HG02840 (cell line): ENCODE results near the gene SLC28A1.
"Not testable (repeated sequence)": the region's sequence is repeated elsewhere in the genome, so short reads cannot be mapped to it uniquely, and the experiment has no call there.

Experiments
- ATAC-seq: cut with Tn5 transposase; IDR thresholded peaks from one replicate; pipeline ENCODE4 v1.9.1; 2021; ENCODE audit warnings: mild to moderate bottlenecking, moderate library complexity, moderate number of reproducible peaks; ENCODE audit not compliant: unreplicated experiment, low FRiP score

Gene SLC28A1

DNA sequence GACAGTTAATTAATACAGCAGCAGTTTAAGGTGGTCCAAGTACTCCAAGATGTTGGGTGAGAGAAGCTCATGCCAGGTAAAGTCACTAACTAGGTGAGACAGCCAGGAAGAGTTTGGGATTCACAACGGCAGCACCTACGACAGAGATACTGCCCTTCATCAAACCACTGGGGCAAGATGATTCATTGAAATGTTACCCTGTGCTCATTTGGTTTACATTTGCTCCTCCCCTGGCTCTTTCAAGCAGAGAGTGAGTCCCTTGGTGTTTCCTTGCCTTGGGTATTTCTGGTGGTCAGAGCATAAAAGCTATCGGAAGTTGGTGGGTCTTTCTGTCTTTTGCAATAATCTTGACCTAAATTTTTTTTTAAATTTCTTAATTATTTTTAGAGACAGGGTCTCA lies 77.2 kb downstream of the SLC28A1 start:
- no peak for ATAC-seq

DNA sequence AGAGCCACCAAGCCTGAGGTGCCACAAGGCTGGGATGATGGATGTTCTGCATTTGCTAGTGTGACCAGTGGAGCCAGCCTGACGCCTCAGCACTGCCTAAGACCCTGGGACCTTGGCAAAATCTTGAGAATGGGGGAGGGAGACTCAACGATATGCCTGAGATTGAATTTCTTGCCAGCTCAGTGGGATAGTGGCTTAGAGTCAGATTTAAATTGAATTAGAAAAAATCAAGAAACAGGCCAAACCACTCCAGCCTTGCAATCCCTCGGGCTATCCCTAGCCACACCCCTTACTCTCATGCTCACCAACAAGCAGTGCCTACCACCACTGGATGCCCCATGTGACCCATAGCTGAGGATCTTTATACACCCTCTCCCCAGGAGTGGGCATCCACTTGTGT lies 78.5 kb downstream of the SLC28A1 start:
- ATAC-seq = no peak

DNA sequence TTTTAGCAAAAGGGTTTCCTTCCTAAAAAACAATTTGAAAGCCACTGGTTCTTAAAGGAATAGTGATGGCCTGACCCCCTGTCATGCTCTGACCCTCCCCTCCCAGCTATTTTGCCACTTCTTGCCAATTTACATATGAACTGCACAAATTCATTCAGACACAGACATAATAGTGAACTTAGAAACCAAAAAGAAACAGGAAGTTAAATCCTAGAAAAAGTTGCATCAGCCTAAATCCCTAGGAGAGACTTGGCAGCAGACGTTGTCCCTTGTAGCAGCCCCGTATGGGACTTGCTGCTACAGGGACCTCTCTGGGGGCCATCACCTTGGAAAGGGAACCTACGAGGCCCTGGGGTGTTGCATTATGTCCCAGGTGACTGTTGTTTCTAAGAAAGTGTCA lies 82.9 kb downstream of the SLC28A1 start:
- no peak for ATAC-seq

GRCh38 chr15:84968301-84968700 lies 83.8 kb downstream of the SLC28A1 start:
- ATAC-seq = no peak

- no peak for ATAC-seq
Measured at GRCh38 chr15:84969257-84969656, 84.8 kb downstream of the SLC28A1 start.

- ATAC-seq = no peak
Measured at GRCh38 chr15:84970843-84971242, 86.4 kb downstream of the SLC28A1 start.

GRCh38 chr15:84973492-84974460 lies 89.3 kb downstream of the SLC28A1 start:
- no peak for ATAC-seq

GRCh38 chr15:84975871-84976351 lies 91.4 kb downstream of the SLC28A1 start:
- no peak for ATAC-seq

DNA sequence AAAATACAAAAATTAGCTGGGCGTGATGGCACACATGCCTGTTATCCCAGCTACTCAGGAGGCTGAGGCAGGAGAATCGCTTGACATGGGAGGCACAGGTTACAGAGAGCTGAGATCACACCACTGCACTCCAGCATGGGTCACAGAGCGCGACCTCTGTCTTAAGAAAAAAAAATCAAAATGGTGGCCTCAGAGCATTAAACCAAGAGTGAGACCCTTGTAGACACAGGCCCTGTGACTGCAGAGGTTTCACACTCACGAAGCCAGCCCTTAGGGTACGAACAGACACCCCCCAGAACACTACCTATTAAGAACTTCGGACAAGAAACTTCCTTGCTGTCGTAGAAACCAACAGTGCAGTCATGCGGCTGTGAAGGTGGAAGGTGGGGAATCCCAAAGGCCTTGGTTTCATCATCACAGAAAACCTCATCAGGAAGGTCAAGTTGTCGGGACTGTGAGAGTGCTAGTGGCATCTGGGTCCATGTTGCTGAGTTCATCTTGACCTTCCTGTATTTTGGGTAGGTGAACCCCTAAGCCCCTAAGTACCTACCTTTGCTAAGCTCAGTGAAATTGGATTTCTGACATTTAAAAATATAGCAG lies 92.4 kb downstream of the SLC28A1 start:
- no peak for ATAC-seq

DNA sequence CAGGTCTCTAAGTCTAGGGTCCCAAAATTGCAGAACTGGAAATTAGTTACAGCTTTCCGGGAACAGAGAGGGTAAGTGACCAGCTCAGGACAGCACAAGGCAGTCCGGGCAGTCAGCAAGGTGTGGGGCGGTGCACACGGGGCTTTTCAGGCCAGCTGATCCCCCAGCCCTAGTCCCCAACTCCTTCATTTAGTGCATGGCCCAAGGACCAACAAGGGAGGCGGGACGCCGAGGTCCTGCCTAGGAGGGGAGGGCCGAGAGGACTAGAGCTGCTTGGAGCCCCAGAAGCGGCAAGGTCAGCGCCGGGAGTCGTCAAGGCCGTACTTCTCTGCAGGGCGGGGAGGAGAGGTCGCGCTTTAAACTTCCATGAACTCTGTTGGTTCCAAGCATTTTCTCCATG lies 95.2 kb downstream of the SLC28A1 start:
- ATAC-seq = no peak

- ATAC-seq = peak; percentile 46
Measured at GRCh38 chr15:84980196-84981053, 96.0 kb downstream of the SLC28A1 start.

DNA sequence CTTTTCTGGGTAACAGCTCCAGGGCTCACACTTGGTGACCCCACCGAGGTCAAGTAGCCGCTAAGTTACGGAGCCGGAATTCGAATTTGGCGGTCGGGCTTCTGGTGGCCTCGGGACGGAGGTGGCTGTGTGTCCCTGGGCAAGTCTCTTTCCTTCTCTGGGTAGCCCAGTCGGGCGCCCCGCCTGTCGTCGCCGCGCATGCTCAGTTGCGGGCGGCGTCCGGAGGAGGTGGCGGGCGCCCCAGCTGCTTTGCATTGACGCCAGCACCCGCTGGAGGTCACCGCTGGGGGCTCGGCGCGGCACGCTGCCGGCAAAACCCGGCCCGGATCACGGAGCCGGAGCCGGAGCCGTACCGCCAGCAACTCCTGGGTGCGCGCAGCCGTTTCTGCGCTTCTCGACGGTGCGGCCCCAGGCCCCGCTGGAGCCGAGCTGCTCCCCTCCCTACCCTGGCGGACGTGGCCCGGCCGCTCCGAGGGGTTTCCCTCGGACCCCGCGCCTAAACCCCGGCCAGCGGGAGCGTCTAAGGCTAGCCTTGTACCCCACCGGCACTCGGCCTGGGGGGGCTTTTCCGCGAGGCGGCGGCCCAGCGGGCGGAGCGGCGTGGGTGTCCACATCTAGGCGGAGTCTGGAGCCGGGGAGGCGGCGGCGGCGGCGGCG lies 96.7 kb downstream of the SLC28A1 start:
- ATAC-seq = peak; percentile 58

- ATAC-seq = peak; percentile 22
Measured at GRCh38 chr15:84981711-84982300, 97.3 kb downstream of the SLC28A1 start, which contains the start of gene PDE8A. Gene PDE8A, plus strand, starts transcription at chr15:84981856. Its CDS starts 307 bp downstream, at chr15:84982163.

GRCh38 chr15:84982301-84982920 lies 97.9 kb downstream of the SLC28A1 start:
- ATAC-seq = peak; percentile 9

DNA sequence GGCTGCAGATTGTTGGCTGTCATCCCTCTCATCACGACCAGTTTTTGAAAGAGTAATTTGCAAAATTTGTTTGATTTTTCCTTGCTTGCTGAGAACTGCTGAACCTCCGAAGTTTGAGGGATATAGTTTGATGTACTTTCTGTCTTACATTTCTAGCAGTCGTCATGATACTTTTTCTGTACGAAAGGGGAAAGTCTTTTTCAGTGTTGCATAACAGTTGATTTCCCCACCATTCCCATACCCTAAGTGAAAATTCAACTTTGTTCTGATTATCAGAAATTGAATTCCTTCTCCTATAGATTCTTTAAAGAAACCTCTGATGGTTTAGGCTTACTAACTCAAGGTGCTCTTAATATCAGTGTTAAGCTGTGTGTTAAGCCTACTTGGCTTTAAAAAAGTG lies 98.8 kb downstream of the SLC28A1 start:
- no peak for ATAC-seq

GRCh38 chr15:84983711-84984110 lies 99.2 kb downstream of the SLC28A1 start:
- ATAC-seq = no peak

GRCh38 chr15:84985158-84985557 lies 100.7 kb downstream of the SLC28A1 start:
- ATAC-seq = no peak

DNA sequence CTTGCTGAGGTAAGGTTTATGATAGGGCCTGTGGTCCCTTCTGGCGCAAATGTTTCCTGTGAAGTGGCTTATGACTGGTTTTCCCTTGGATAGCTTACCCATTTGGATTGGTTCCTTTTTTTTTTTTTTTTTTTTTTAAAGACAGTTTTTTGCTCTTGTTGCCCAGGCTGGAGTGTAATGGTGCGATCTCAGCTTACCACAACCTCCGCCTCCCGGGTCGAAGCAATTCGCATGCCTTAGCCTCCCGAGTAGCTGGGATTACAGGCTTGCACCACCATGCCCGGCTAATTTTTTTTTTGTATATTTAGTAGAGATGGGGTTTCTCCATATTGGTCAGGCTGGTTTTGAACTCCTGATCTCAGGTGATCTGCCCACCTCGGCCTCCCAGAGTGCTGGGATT lies 102.9 kb downstream of the SLC28A1 start:
- not testable (repeated sequence) for ATAC-seq

DNA sequence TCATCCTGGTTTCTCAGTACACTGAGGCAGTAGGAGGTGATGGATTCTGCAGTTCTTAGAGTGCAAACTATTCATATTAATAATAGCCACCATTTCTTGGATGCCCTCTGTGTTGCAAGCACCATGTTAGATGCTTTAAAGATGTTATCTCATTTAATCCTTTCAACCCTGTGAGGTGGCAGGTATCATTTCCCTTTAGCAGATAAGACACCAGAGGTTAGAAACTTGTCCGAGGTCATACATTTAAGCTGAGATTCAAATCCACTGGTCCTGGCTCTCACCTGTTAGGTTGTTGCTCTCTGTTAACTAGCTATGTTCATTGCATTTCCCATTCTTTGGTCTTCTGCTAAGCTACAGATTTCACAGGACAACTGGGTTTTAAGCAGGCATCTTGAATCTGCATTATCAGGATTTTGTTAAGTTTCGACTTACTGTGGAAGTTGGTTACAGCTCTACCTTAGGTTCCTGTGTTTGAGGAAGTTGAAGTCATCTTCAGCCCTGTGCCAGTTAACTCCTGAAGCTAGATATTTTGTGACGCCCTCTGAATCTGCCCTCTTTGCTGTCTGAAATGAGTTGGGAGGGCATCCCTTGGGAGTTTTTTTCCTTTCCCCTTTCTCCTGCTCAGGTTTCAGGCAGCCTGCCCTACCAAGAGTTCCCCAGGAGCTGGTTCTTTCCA lies 103.6 kb downstream of the SLC28A1 start:
- ATAC-seq = no peak
